Stimulated activated CD4-positive, alpha-beta T cell treated with anti-CD3 and anti-CD28 coated beads, Interleukin-4, amount 100 ng/mL, for 1 hour (primary cell): Measurements from ENCODE around the gene RERE.
"Not testable (repeated sequence)": the region's sequence is repeated elsewhere in the genome, so short reads cannot be mapped to it uniquely, and the experiment has no call there.

Experiments
- DNase-seq: peaks from one replicate; pipeline ENCODE4 v3.0.0-alpha.2; 2020

The RERE gene

DNA sequence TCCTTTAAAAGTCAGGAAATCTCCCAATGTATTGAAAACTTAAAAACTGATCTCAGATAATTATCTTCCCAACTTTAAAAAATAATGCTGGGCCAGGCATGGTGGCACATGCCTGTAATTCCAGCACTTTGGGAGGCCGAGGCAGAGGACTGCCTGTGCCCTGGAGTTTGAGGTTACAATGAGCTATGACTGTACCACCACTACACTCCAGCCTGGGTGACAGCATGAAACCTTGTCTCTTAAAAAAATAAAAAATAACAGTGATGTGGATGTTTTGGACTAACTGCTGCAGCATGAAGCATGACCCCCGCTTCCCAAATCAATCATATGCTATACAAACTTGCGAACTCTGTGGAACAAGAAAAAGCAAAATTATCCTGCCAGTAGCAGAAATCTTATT is 186.3 kb downstream of the RERE start:
- no peak for DNase-seq

DNA sequence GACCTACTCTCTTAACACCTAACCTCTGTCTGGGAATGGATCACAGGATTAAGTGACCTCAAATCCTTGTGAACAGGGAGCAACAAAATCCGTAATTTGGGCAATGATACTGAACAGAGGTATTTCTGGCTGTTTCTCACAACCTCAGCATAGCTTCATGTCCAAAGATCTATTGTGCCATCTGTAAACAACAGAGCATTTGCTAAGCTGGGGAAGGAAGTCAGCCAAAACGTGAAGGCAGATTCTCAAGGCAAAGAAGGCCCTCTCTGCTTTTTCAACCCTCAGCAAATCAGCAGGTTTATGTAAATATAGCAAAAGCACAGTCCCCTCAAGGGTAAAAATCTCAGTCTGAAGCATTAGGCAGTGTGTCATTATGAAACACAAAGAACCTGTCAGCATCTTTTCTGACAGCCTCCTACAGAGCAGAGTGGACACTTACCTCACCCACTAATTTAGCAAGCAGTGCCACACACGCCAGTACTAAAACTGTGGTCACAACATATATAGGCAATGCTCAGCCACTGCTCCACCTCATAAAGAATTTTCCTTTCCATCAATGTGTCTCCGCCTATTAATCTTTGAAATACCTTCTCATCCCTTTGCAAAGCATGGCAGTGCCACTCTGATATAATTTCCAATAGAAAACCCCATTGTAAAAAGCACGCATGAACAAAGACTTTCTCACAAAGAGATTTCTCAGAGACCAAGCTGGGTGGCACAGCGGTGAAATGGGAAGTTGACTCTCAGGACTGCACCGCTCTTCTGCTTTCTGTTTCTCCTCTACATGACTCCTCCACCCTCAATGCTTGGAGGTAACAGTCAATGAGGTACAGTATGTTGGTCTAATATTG is 188.0 kb downstream of the RERE start:
- no peak for DNase-seq

DNA sequence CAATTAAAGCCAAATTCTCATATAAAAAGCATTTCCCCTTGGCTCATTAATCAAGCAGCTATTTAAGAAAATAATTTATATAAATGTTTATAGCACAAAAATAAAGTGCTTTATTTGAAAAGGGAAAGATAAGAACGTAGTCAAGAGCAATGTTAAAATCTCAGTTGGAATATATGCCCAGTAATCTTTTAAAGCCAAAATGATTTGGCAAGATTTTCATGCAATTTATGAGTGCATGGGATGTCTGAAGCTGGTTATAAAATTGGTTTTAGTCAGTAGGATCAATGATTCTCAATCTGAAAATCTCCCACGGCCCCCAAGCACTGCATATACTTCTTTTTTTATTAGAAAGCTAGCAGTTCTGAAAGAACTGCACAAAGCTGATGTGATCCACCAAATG is 188.8 kb downstream of the RERE start:
- DNase-seq = no peak

DNA sequence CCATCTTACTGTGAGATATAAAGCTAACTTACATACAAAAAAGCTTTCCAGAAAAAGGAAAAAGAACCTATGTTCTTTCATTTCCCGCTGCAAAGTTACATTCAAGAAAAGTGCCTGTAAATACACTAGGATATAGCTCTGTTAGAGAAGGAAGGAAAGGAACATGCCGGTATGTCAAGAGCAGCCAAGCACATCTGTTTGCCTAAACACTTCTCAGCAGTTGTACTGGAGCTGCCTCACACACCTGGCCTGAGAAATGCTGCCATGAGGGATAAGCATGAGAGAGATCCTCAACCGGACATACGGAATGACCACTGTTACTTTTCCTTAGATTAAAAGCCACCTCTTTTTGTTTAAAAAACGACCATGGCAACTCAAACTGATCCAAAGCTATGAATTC is 189.7 kb downstream of the RERE start:
- no peak for DNase-seq

DNA sequence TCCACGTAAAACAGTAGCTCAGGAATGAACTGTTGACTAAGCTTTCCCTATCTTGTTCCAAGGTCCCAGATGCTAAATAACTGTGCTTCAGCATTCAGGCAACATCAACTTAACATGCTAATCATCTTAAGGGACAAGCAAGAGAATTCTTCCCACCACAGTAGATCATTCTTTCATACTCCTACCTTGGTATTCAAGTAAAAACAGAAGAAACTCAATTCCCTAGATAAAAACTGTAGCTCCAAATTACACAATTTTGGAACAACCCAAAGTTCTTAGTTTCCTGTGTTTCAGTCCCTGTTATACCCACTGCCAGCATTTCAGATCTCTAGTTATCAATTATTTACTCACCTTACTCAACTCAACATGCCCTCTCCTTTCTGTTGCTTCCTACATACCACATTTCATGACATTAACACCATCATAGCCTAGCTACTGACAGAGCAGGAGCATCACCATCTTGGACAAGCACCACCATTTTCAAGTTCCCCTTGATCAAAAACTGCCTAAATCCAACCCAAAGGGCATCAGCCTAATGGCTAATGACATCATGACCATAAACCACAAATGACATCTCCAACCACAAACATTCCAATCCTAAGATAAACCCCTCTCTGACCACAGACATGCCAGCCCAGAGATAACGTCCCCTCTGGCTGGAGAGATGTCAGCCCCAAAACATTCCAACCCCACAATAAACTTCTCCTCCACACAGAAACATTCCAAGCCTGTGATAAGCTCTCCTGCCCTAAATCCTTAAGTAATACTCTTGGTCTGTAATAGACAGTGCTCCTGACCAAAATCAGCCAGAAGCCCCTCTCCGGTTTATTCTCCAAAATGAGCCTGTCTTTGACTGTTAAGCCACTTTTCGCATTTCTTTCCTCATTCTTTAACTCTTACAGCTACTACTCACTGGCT is 191.2 kb downstream of the RERE start:
- DNase-seq = no peak

DNA sequence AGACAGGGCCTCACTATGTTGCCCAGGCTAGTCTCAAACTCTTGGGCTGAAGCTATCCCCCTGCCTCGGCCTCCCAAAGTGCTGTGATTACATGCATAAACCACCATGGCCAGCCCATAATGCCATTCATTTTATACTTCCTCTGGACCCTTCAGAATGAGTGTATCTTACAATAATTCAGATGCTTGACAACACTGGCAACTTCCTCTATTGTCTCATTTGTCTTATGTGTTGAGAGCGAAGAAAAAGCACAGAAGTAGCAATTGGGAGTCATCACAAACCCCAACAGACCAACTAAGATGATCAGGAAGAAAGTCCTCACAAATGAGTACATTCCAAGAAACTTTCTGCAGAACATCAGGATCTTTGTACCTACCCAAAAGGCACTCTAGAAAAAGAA is 191.9 kb downstream of the RERE start:
- DNase-seq = no peak

DNA sequence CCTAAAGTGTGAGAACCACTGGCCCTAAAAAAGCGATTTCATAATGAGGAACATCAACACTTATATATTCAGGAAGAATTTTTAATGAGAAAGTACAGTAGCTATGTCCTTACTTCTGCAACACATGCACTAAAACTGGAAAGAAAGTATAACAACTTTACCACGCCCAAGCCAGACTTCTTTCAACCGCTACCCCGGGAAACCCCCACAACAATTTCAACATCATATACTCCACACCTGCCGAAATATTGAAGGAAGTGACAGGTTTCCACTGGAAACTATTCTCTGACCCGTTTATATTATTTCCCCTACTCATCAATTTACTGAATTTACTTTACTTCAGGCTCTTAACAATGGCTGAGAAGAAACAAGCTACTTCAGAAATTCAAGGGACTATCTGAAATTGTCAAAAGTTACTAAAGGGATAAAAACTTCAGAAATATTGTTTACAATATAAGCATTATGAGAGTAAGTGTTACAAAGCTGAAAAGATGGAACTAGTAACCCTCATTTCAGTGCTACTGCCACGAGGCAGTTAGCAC is 193.7 kb downstream of the RERE start:
- not testable (repeated sequence) for DNase-seq

DNA sequence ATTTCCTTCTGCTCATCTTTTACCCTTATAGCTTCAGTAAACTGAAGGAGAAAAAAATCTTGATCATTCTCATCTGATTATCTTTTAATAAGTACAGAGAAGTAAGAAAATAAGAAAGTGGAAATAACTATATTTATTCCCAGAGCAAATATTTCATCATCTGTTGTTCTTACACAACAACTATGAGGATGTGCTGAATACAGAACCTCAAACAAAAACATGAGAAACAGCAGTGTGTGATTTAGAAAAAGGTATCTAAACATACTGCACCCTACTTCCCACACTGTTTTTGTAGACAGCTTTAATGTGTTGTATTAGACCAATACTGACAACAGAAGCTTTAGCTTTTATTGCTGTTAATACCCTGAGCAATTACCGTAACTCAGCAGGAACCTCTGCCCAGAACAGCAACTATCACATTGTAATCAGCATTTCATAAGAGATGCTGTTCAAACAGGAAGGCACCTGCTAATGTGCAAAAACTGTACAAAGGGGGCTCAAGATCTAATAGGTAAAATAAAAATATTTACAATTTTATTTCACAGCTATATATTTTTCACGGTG is 195.6 kb downstream of the RERE start:
- DNase-seq = not testable (repeated sequence)

GRCh38 chr1:8621034-8621582 is 196.3 kb downstream of the RERE start:
- DNase-seq = not testable (repeated sequence)

- not testable (repeated sequence) for DNase-seq
Observed at GRCh38 chr1:8619917-8620502, 197.4 kb downstream of the RERE start.

- DNase-seq = not testable (repeated sequence)
Observed at GRCh38 chr1:8619419-8619818, 198.0 kb downstream of the RERE start.

- not testable (repeated sequence) for DNase-seq
Observed at GRCh38 chr1:8616791-8617190, 200.6 kb downstream of the RERE start.

DNA sequence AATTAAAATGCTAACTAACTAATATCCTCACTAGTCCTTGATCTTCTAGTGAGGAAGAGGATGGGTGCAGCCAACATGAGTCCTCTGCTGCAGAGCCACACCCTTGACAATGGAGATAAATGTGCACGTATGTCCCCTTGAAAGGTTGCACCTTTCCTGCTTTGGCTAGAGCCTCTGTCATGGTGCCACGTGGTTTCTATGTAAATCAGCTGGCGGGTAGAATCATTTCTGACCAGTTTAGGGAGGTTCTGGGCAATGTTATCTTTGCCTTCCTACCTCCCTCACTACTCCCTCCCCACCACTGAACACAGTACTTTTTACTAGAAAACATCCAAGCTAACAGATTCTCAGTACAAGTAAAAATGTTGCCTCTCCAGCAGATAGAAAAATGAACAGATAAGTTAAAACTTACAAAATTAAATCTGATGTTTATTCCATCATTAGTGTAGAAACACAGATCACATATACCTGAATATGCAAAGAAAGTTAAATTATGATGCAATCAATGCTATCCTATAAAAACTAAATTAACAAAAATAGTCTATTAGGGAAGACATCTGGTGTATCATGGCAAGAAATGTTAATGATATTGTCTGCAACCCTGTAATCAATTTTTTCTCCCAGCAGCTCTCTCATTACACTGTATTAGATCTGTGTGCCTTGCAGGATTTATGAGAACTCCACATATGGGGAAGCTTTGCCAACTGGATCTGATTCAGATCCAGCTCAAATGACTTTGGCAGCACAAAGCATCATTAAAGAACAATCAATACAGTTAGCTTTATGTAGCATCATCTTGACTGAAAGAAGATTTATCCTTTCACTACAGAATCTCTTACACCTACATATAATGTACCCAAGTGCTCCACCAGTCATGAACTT is 205.6 kb downstream of the RERE start:
- not testable (repeated sequence) for DNase-seq

GRCh38 chr1:8607906-8608305 is 209.5 kb downstream of the RERE start:
- DNase-seq = no peak

- DNase-seq = peak; percentile 25
Observed at GRCh38 chr1:8604041-8604945, 213.1 kb downstream of the RERE start.

- no peak for DNase-seq
Observed at GRCh38 chr1:8603220-8603616, 214.2 kb downstream of the RERE start.

DNA sequence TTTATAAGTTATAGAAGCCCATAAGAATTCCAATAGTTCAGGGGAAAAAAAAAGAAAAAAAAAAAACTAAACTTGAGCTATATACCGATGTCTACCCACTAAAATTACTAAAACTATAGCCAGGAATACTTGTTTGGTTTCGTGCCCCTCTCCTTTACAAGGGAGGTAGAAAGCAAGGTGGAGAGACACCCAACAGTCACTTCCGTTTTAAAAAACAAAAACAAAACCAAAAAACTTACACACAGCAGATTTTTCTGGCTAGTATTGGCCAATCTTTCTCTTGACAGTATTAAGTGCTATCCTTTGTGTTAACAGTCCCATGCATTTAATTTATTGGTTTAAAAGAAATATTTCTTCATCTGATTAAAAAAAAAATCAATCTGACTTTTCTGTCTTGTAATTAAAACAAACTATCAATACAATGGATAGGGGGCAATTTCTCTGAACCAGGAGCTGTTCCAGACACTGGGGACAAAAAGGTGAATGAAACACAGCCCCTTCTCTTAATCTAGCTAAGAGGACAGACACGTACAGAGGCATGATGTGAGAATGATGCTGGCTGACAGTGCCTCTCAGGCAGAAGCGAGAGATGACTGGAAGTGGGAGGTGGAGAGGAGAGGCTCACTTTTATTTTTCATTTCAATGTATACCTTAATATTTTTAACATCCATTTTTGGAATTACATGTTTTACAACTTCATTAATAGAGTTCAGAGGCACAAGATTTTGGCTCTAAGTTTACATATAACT is 214.8 kb downstream of the RERE start:
- peak; percentile 33 for DNase-seq

DNA sequence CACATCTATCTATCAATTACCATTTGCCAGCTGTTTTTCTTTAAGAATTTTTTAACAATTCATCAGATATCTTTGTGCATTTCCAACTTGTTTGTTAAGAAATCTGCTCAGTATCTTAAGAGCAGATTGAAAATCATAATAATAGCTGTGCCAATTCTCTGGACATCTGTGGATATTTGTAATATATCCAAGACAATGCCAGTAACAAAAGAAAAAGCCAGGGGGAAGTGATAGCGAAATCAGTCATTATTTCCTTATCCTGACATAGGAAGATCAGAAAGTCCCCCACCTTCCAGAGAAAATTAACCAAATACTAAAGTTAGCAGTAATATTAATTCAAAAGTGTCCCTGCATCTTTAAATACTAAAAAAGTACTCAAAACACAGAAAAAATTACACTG is 217.1 kb downstream of the RERE start:
- no peak for DNase-seq

GRCh38 chr1:8599646-8600212 is 217.7 kb downstream of the RERE start:
- no peak for DNase-seq
